Activated CD4-positive, alpha-beta memory T cell treated with anti-CD3 and anti-CD28 coated beads, Interleukin-2, amount 10 ng/mL, durations not matched to agents 7 days and 5 days (primary cell): Measurements from ENCODE around the gene CD101. TPM values are rescaled to one million over a fixed set of nuclear protein-coding genes. Genes with fewer than 3 reads are reported as not detected.

Experiments
- CTCF ChIA-PET: fragments of 350-600 bp; sonication (Branson Sonifier 250); formaldehyde crosslinking; loops from one replicate; lab custom pipeline; 2021; ENCODE audit warnings: antibody characterized with exemption, inconsistent platforms; lab: Charles Lee
- POLR2A ChIA-PET: fragments of 350-600 bp; sonication (Branson Sonifier 250); formaldehyde crosslinking; loops from one replicate; lab custom pipeline; 2021; ENCODE audit warnings: antibody characterized with exemption; lab: Charles Lee
- DNase-seq: peaks from one replicate; pipeline ENCODE4 v3.0.0-alpha.2; 2020
- H3K27ac Mint-ChIP-seq: one replicate; pipeline ENCODE4 v1.8.0; 2021; ENCODE audit warnings: mild to moderate bottlenecking, mixed read lengths
- H3K27me3 Mint-ChIP-seq: one replicate; pipeline ENCODE4 v1.8.0; 2021; ENCODE audit warnings: mixed read lengths
- H3K36me3 Mint-ChIP-seq: one replicate; pipeline ENCODE4 v1.8.0; 2021; ENCODE audit warnings: low read depth, mixed read lengths
- H3K4me1 Mint-ChIP-seq: one replicate; pipeline ENCODE4 v1.8.0; 2021; ENCODE audit warnings: mixed read lengths
- H3K4me3 Mint-ChIP-seq: one replicate; pipeline ENCODE4 v1.8.0; 2021; ENCODE audit warnings: mild to moderate bottlenecking, mixed read lengths
- H3K9me3 Mint-ChIP-seq: one replicate; pipeline ENCODE4 v1.8.0; 2021; ENCODE audit warnings: mixed read lengths
- total RNA-seq, 2 experiments: library from RNA; stranded (reverse); gene quantifications; one replicate each; pipeline ENCODE4 v1.2.3, GENCODE V29; 2021

Gene CD101
- total RNA-seq, 2 experiments from 2014 or later, result 2.9 to 3.6 TPM

DNA sequence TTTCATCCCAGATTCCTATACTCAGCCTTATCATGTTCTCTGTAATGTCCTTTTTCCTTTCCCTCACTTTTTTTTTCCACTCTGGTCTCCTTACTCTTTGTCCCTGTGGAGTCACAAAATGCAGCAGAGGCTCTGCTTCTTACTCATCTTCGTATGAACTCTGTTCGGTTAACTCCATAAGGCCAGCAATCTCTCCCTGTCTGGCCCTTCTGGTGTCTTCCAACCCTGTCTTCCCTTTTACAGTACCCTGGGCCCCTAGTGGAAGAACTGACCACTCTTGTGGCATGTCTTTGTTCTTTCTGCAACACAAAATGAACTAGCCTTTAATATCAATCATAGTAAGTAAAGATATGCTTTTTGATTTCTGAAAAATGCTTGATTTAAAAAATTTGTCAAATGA, 7.1 kb downstream of the CD101 start:
- CTCF ChIA-PET, result interaction anchor here (1.2 to 1.6 kb wide), 3 partner anchors 8 to 51 kb away, joined by 4 to 5 read pairs (median 4); partner anchors contain the start of gene TTF2
- no peaks in the 10 kb centered on the region for H3K9me3 Mint-ChIP-seq
- no peak for DNase-seq
- no peaks in the 10 kb centered on the region for H3K36me3 Mint-ChIP-seq
- H3K4me1 Mint-ChIP-seq, result peaks cover 16% of the 10 kb centered on the region
- peaks cover 13% of the 10 kb centered on the region for H3K27me3 Mint-ChIP-seq
- POLR2A ChIA-PET, result interaction anchor here (0.8 to 2.2 kb wide), 5 partner anchors 22 to 51 kb away, joined by 3 to 10 read pairs (median 3); partner anchors contain the start of gene TTF2
- no peak overlapping the region for H3K4me3 Mint-ChIP-seq
- no peak overlapping the region for H3K27ac Mint-ChIP-seq

DNA sequence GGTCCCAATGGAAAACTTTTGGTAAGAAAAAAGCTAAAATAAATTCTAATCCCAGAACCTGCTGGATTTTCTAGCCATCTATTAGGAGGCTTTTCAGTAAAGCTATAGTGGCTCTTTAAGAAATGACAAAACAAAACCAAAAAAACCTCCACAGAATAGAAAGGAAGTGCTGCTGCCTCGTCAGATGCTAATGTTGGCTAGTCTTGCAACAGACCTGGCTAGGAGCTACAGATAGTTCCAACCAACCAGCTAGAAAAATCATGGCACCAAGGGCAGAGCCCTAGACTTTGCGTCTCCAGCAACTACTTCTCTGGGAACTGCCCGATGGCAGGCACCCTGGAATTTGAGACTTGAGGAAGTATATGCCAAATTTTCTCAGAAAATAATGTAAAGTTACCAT, 7.6 kb downstream of the CD101 start:
- Mint-ChIP-seq H3K27ac (peak overlapping the region; percentile 2), H3K9me3 (no peaks in the 10 kb centered on the region), H3K4me3 (no peak overlapping the region), H3K36me3 (no peaks in the 10 kb centered on the region), H3K27me3 (peaks cover 13% of the 10 kb centered on the region), H3K4me1 (peaks cover 17% of the 10 kb centered on the region)
- CTCF ChIA-PET, result interaction anchor here (0.5 to 1.6 kb wide), 6 partner anchors 8 to 272 kb away, joined by 3 to 5 read pairs (median 4); partner anchors contain the start of gene TTF2
- no peak for DNase-seq
- POLR2A ChIA-PET, result interaction anchor here (0.8 to 2.2 kb wide), 5 partner anchors 22 to 51 kb away, joined by 3 to 10 read pairs (median 3); partner anchors contain the start of gene TTF2

GRCh38 chr1:117010310-117010969, 8.9 kb downstream of the CD101 start:
- Mint-ChIP-seq H3K27me3 (peaks cover 10% of the 10 kb centered on the region), H3K9me3 (no peaks in the 10 kb centered on the region), H3K27ac (no peak overlapping the region), H3K36me3 (no peaks in the 10 kb centered on the region), H3K4me1 (peaks cover 21% of the 10 kb centered on the region), H3K4me3 (no peak overlapping the region)
- no peak for DNase-seq
- ChIA-PET CTCF (interaction anchor here (0.9 to 1.6 kb wide), 2 partner anchors 29 to 118 kb away, joined by 3 to 4 read pairs; no protein-coding TSS in a partner anchor), POLR2A (no interaction called here)

DNA sequence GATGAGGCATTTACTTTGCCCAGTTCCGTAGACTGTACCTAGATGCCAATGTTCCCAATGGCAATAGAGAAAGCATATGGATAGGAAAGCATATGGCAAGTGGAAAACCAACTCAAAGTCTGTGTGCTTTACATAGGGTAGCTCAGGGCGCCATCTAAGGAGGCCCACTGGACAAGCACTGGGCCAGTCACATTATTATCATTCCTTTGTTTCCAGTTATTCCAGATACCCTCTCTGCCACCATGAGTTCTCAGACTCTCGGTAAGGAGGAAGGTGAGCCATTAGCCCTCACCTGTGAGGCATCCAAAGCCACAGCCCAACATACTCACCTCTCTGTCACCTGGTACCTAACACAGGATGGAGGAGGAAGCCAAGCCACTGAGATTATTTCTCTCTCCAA, 9.8 kb downstream of the CD101 start:
- Mint-ChIP-seq H3K27ac (no peak overlapping the region), H3K9me3 (no peaks in the 10 kb centered on the region), H3K4me3 (no peak overlapping the region), H3K27me3 (peaks cover 3% of the 10 kb centered on the region), H3K4me1 (peaks cover 21% of the 10 kb centered on the region), H3K36me3 (no peaks in the 10 kb centered on the region)
- ChIA-PET CTCF (no interaction called here), POLR2A (interaction anchor here (0.6 kb wide), 1 partner anchor 333 kb away, joined by 3 read pairs; no protein-coding TSS in a partner anchor)
- no peak for DNase-seq

DNA sequence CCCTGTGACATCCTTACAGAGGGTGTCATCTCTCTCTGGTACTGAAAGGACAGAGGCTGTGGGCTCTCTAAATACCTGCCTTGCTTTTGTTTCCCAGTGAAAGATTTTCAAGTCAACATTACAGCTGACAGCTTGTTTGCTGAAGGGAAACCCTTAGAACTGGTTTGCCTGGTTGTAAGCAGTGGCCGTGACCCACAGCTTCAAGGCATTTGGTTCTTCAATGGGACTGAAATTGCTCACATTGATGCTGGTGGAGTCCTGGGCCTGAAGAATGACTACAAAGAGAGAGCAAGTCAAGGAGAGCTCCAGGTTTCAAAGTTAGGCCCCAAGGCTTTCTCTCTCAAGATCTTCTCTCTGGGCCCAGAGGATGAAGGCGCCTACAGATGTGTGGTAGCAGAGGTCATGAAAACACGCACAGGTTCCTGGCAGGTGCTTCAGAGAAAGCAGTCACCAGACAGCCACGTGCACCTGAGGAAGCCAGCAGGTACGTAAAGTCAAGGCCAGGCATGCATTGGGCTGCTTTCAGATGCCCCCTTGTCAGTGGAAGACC, 11.8 kb downstream of the CD101 start:
- Mint-ChIP-seq H3K4me1 (peaks cover 18% of the 10 kb centered on the region), H3K27me3 (no peaks in the 10 kb centered on the region), H3K9me3 (no peaks in the 10 kb centered on the region), H3K36me3 (no peaks in the 10 kb centered on the region), H3K4me3 (no peak overlapping the region), H3K27ac (no peak overlapping the region)
- ChIA-PET CTCF (no interaction called here), POLR2A (interaction anchor here (1.8 kb wide), 1 partner anchor 10 kb away, joined by 6 read pairs; no protein-coding TSS in a partner anchor)
- DNase-seq, result no peak

GRCh38 chr1:117014209-117014608, 12.6 kb downstream of the CD101 start:
- Mint-ChIP-seq H3K36me3 (no peaks in the 10 kb centered on the region), H3K27me3 (no peaks in the 10 kb centered on the region), H3K9me3 (no peaks in the 10 kb centered on the region), H3K27ac (no peak overlapping the region), H3K4me1 (peaks cover 11% of the 10 kb centered on the region), H3K4me3 (no peak overlapping the region)
- CTCF ChIA-PET, result no interaction called here
- DNase-seq, result no peak
- POLR2A ChIA-PET, result interaction anchor here (1.8 kb wide), 1 partner anchor 10 kb away, joined by 6 read pairs; no protein-coding TSS in a partner anchor

- Mint-ChIP-seq H3K27ac (no peak overlapping the region), H3K27me3 (no peaks in the 10 kb centered on the region), H3K4me3 (no peak overlapping the region), H3K36me3 (no peaks in the 10 kb centered on the region), H3K4me1 (peaks cover 4% of the 10 kb centered on the region), H3K9me3 (no peaks in the 10 kb centered on the region)
- ChIA-PET POLR2A (no interaction called here), CTCF (interaction anchor here (1.3 kb wide), 1 partner anchor 291 kb away, joined by 4 read pairs; no protein-coding TSS in a partner anchor)
- DNase-seq, result no peak
Measured at GRCh38 chr1:117015724-117016123, 14.2 kb downstream of the CD101 start.

GRCh38 chr1:117017062-117017461, 15.5 kb downstream of the CD101 start:
- POLR2A ChIA-PET, result interaction anchor here (0.9 kb wide), 1 partner anchor 14 kb away, joined by 3 read pairs; no protein-coding TSS in a partner anchor
- Mint-ChIP-seq H3K27me3 (no peaks in the 10 kb centered on the region), H3K36me3 (no peaks in the 10 kb centered on the region), H3K4me3 (no peak overlapping the region), H3K27ac (no peak overlapping the region), H3K9me3 (no peaks in the 10 kb centered on the region), H3K4me1 (peaks cover 4% of the 10 kb centered on the region)
- CTCF ChIA-PET, result interaction anchor here (1.6 kb wide), 1 partner anchor 15 kb away, joined by 5 read pairs; no protein-coding TSS in a partner anchor
- DNase-seq, result no peak

- DNase-seq, result no peak
- Mint-ChIP-seq H3K4me1 (peaks cover 4% of the 10 kb centered on the region), H3K27me3 (no peaks in the 10 kb centered on the region), H3K27ac (no peak overlapping the region), H3K9me3 (no peaks in the 10 kb centered on the region), H3K4me3 (no peak overlapping the region), H3K36me3 (no peaks in the 10 kb centered on the region)
- ChIA-PET CTCF (interaction anchor here (1.6 kb wide), 1 partner anchor 14 kb away, joined by 5 read pairs; no protein-coding TSS in a partner anchor), POLR2A (interaction anchor here (0.9 kb wide), 1 partner anchor 15 kb away, joined by 3 read pairs; no protein-coding TSS in a partner anchor)
Measured at GRCh38 chr1:117017648-117018047, 16.1 kb downstream of the CD101 start.

DNA sequence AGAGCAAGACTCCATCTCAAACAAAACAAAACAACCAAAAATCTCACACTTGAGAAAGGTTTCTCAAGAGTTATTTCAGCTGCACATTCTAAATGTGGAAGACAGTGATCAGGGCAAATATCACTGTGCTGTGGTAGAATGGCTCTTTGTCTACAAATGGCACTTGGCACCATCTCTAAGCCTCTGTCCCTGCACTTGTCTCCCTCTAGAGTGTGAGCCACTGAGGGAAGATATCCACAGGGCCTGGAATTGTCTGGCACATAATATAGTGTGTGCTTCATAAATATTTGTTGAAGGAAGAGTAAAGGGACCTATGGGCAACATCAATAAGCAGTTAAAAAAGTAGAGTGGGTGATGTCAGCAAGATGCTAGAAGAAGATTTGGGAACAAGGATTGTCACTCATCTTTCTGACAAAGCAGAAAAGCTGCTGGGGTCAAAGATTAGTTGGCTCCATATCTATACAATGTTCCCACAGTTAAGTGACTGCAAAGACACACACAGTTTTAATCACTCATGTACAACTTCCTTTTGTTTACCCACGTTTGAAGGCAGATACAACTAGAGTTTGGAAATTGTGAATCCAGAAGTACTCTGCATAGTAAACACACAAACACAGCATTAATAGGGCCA, 19.1 kb downstream of the CD101 start:
- H3K9me3 Mint-ChIP-seq, result no peaks in the 10 kb centered on the region
- H3K27me3 Mint-ChIP-seq, result no peaks in the 10 kb centered on the region
- H3K4me1 Mint-ChIP-seq, result no peaks in the 10 kb centered on the region
- no peak overlapping the region for H3K27ac Mint-ChIP-seq
- ChIA-PET POLR2A (interaction anchor here (1.0 kb wide), 1 partner anchor 33 kb away, joined by 3 read pairs; no protein-coding TSS in a partner anchor), CTCF (no interaction called here)
- no peak for DNase-seq
- no peaks in the 10 kb centered on the region for H3K36me3 Mint-ChIP-seq
- H3K4me3 Mint-ChIP-seq, result no peak overlapping the region

DNA sequence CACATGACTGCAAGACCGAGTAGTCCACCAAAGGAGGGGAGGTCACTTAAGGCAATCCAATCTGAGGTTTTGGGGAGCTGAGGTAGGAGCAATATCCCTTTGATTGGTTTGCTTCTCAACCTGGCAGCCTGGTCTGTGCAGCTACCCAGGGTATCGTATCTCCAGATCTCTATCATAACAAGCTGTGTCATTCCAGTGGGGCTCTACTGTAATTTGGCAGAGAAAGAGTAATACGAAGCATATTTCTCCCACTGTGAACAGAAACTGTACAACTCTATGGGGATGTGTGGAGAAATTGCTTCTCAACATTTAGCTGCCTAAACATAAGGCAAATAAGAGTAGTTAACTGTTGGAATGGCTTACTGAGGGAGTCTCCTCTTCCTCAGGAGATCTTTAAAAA, 20.6 kb downstream of the CD101 start:
- H3K9me3 Mint-ChIP-seq, result no peaks in the 10 kb centered on the region
- POLR2A ChIA-PET, result no interaction called here
- CTCF ChIA-PET, result interaction anchor here (1.0 to 1.3 kb wide), 2 partner anchors 8 to 299 kb away, joined by 3 read pairs; no protein-coding TSS in a partner anchor
- H3K4me3 Mint-ChIP-seq, result no peak overlapping the region
- no peak overlapping the region for H3K27ac Mint-ChIP-seq
- H3K36me3 Mint-ChIP-seq, result no peaks in the 10 kb centered on the region
- DNase-seq, result no peak
- no peaks in the 10 kb centered on the region for H3K4me1 Mint-ChIP-seq
- no peaks in the 10 kb centered on the region for H3K27me3 Mint-ChIP-seq

- H3K4me1 Mint-ChIP-seq, result peaks cover 2% of the 10 kb centered on the region
- H3K27me3 Mint-ChIP-seq, result peaks cover 2% of the 10 kb centered on the region
- no peak overlapping the region for H3K4me3 Mint-ChIP-seq
- H3K9me3 Mint-ChIP-seq, result no peaks in the 10 kb centered on the region
- ChIA-PET CTCF (no interaction called here), POLR2A (no interaction called here)
- H3K36me3 Mint-ChIP-seq, result no peaks in the 10 kb centered on the region
- no peak for DNase-seq
- no peak overlapping the region for H3K27ac Mint-ChIP-seq
Measured at GRCh38 chr1:117025568-117025967, 24.0 kb downstream of the CD101 start.
